GM21423 (cell line): Measurements from ENCODE around the gene RABEPK.
"Not testable (repeated sequence)": the region's sequence is repeated elsewhere in the genome, so short reads cannot be mapped to it uniquely, and the experiment has no call there.

ENCODE experiments used
- ATAC-seq: cut with Tn5 transposase; IDR thresholded peaks from one replicate; pipeline ENCODE4 v1.9.1; 2021; ENCODE audit warnings: mild to moderate bottlenecking, moderate library complexity; ENCODE audit not compliant: unreplicated experiment

The RABEPK gene

GRCh38 chr9:125241863-125242739 is 41.8 kb downstream of the RABEPK start:
- peak; percentile 9 for ATAC-seq

GRCh38 chr9:125243792-125244260 is 43.5 kb downstream of the RABEPK start:
- no peak for ATAC-seq

- no peak for ATAC-seq
Measured at GRCh38 chr9:125246261-125246667, 45.9 kb downstream of the RABEPK start.

GRCh38 chr9:125254231-125254630 is 53.9 kb downstream of the RABEPK start:
- no peak for ATAC-seq

- no peak for ATAC-seq
Measured at GRCh38 chr9:125255781-125256391, 55.5 kb downstream of the RABEPK start.

- ATAC-seq = no peak
Measured at GRCh38 chr9:125258160-125258785, 57.9 kb downstream of the RABEPK start.

- ATAC-seq = no peak
Measured at GRCh38 chr9:125258832-125259534, 58.6 kb downstream of the RABEPK start.

- ATAC-seq = no peak
Measured at GRCh38 chr9:125260561-125260960, 60.2 kb downstream of the RABEPK start.

GRCh38 chr9:125261501-125262293 is 61.4 kb downstream of the RABEPK start, which contains the start of gene GAPVD1:
TSS of gene GAPVD1 (plus strand) at chr9:125261826. CDS start at chr9:125298922, 37,096 bp downstream.
- peak; percentile 93 for ATAC-seq

- peak; percentile 4 for ATAC-seq
Measured at GRCh38 chr9:125262294-125262991, 62.1 kb downstream of the RABEPK start.

- ATAC-seq = not testable (repeated sequence)
Measured at GRCh38 chr9:125264068-125264467, 63.7 kb downstream of the RABEPK start.

GRCh38 chr9:125268394-125269013 is 68.2 kb downstream of the RABEPK start:
- no peak for ATAC-seq

GRCh38 chr9:125269014-125269397 is 68.7 kb downstream of the RABEPK start:
- no peak for ATAC-seq

GRCh38 chr9:125271081-125271480 is 70.7 kb downstream of the RABEPK start:
- ATAC-seq = no peak

- ATAC-seq = no peak
Measured at GRCh38 chr9:125272697-125273096, 72.4 kb downstream of the RABEPK start.

GRCh38 chr9:125276771-125277170 is 76.4 kb downstream of the RABEPK start:
- no peak for ATAC-seq

- no peak for ATAC-seq
Measured at GRCh38 chr9:125277411-125277810, 77.1 kb downstream of the RABEPK start.

GRCh38 chr9:125280945-125281344 is 80.6 kb downstream of the RABEPK start:
- ATAC-seq = no peak
